GM12865 (cell line): ENCODE measurements around the gene KRI1.
"Not testable (repeated sequence)": the region's sequence is repeated elsewhere in the genome, so short reads cannot be mapped to it uniquely, and the experiment has no call there.

Experiments used
- DNase-seq: peaks from one replicate; pipeline ENCODE4 v3.0.0; 2010; ENCODE audit warnings: low read depth
- H3K4me3 ChIP-seq: 2 replicates; pipeline ENCODE4 v1.5.1; 2011; ENCODE audit warnings: mild to moderate bottlenecking, low read depth, low read length, control low read depth
- TF ChIP-seq, protein P1 (sequence below): IDR thresholded peaks from 2 replicates; pipeline ENCODE4 v1.5.1; 2011; ENCODE audit warnings: low read length, control low read depth, low read depth, inconsistent platforms; ENCODE audit not compliant: insufficient read depth; ENCODE audit errors: missing control alignments

KRI1 gene

GRCh38 chr19:10543059-10543419 lies 22.8 kb downstream of the KRI1 start:
- TF ChIP-seq, protein P1, sequence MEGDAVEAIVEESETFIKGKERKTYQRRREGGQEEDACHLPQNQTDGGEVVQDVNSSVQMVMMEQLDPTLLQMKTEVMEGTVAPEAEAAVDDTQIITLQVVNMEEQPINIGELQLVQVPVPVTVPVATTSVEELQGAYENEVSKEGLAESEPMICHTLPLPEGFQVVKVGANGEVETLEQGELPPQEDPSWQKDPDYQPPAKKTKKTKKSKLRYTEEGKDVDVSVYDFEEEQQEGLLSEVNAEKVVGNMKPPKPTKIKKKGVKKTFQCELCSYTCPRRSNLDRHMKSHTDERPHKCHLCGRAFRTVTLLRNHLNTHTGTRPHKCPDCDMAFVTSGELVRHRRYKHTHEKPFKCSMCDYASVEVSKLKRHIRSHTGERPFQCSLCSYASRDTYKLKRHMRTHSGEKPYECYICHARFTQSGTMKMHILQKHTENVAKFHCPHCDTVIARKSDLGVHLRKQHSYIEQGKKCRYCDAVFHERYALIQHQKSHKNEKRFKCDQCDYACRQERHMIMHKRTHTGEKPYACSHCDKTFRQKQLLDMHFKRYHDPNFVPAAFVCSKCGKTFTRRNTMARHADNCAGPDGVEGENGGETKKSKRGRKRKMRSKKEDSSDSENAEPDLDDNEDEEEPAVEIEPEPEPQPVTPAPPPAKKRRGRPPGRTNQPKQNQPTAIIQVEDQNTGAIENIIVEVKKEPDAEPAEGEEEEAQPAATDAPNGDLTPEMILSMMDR: no peak
- no peak for DNase-seq
- no peak overlapping the region for H3K4me3 ChIP-seq

- not testable (repeated sequence) for H3K4me3 ChIP-seq, DNase-seq
Observed at GRCh38 chr19:10539016-10539415, 26.8 kb downstream of the KRI1 start.

GRCh38 chr19:10538204-10538983 lies 27.4 kb downstream of the KRI1 start:
- TF ChIP-seq, protein P1: no peak
- no peak overlapping the region for H3K4me3 ChIP-seq
- DNase-seq: no peak

DNA sequence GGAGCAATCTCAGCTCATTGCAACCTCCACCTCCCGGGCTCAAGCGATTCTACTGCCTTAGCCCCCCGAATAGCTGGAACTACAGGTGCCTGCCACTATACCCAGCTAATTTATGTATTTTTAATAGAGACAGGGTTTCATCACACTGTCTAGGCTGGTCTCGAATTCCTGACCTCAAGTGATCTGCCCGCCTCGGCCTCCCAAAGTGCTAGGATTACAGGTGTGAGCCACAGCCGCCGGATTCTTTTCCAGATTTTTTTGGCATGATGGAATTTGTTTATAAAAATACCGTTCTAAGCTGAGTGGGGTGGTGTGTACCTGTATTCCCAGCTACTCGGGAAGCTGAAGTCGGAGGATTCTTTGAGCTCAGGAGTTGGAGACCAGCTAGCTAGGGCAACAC lies 28.1 kb downstream of the KRI1 start:
- DNase-seq: no peak
- TF ChIP-seq, protein P1: no peak
- H3K4me3 ChIP-seq: no peak overlapping the region

GRCh38 chr19:10535613-10536012 lies 30.2 kb downstream of the KRI1 start:
- TF ChIP-seq, protein P1: no peak

DNA sequence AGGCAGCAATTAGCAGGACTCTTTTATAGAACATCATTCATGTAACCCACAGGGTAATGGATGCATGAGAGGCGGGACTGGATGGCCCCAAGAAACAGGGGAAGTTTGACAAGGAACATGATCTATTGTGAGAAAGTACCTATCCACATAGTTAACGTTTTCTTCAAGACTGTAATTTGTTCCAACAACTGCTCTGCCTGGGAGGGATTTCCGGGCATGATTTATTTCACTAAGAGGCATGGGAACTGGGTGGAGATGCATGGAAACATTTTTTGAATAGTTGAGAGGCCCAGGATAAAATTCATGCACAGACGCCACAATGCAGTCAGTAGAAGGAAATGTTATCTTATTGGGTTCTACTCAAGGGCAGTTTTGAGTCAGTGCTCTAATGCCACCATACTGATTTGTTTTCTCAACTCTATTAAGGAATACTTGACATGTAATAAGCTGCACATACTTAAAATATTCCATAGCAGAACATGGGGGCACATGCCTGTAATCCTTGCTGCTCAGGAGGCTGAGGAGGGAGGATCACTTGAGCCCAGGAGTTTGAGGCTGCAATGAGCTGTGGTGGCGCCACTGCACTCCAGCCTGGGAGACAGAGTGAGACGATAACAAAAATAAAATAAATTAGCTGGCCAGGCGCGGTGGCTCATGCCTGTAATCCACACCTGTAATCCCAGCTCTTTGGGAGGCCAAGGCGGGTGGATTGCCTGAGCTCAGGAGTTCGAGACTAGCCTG lies 32.0 kb downstream of the KRI1 start:
- no peak overlapping the region for H3K4me3 ChIP-seq
- DNase-seq: no peak
- TF ChIP-seq, protein P1: no peak

More at GRCh38 chr19:10535613-10536012, 30.2 kb downstream of the KRI1 start:
- no peak for DNase-seq
- no peak overlapping the region for H3K4me3 ChIP-seq

- TF ChIP-seq, protein P1: no peak
- DNase-seq: no peak
- H3K4me3 ChIP-seq: no peak overlapping the region
Observed at GRCh38 chr19:10532457-10532856, 33.4 kb downstream of the KRI1 start.

DNA sequence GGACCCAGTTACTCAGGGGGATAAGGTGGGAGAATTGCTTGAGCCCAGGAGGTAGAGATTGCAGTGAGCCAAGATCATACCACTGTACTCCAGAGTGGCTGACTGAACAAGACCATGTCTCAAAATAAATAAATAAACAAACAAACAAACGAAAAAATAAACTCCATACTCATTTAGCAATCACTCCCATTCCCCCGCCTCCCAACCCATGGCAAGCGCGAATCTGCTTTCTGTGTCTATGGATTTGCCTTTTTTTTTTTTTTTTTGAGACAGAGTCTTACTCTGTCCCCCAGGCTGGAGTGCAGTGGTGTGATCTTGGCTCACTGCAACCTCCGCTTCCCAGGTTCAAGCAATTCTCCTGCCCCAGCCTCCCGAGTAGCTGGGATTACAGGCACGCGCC lies 38.9 kb downstream of the KRI1 start:
- not testable (repeated sequence) for H3K4me3 ChIP-seq, DNase-seq
